ENCODE data around the gene RALGAPA2.

RALGAPA2 gene

DNA sequence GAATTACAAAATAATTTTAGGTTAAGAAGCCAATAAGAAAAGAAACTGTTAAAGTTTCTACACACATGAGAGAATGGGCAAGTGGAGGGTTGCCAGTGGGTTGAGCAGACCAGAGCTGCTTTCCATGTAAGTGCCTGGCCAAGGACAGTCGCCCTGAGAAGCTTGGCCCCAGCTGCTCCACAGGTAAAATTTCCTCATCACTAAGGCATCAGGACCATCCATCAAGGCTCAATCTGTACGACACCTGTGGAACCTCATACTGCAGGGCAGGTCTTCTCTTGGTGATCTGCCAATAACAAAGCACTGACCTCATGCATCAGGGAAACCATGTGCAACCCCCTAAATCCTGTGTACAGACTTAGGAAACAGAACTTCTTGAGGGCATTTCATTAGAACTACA, 229.1 kb downstream of the RALGAPA2 start:
- CTCF ChIA-PET: no interaction called here
- Mint-ChIP-seq H3K4me3 (no peak overlapping the region), H3K4me1 (no peaks in the 10 kb centered on the region)

DNA sequence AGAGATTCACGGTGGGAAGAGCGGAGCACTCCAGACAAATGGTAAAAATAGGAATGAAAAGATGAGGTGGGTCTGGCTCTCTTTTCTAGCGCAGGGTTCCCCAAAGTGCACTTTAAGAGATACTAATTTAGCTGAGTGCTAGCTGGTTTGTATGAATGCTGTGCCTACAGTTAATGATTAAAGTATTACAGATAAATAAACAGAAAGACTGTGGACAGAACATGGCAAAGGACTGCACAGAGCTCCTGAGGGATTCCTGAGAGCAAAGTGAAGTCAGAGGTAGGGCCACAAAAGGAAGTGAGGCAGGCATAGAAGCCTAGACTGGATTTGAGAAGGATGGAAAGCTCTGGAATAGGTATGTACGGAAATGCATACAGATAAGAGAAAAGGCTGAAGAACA, 230.0 kb downstream of the RALGAPA2 start:
- Mint-ChIP-seq H3K9me3 (no peaks in the 10 kb centered on the region), H3K27ac (no peak overlapping the region), H3K27me3 (no peaks in the 10 kb centered on the region), H3K4me1 (no peaks in the 10 kb centered on the region), H3K4me3 (no peak overlapping the region), H3K36me3 (peaks cover 9% of the 10 kb centered on the region)
- CTCF ChIA-PET: no interaction called here
- no peak for DNase-seq

More for the DNA sequence above, 229.1 kb downstream of the RALGAPA2 start:
- Mint-ChIP-seq H3K36me3 (peaks cover 13% of the 10 kb centered on the region), H3K27me3 (no peaks in the 10 kb centered on the region), H3K9me3 (no peaks in the 10 kb centered on the region), H3K27ac (no peak overlapping the region)
- DNase-seq: no peak

DNA sequence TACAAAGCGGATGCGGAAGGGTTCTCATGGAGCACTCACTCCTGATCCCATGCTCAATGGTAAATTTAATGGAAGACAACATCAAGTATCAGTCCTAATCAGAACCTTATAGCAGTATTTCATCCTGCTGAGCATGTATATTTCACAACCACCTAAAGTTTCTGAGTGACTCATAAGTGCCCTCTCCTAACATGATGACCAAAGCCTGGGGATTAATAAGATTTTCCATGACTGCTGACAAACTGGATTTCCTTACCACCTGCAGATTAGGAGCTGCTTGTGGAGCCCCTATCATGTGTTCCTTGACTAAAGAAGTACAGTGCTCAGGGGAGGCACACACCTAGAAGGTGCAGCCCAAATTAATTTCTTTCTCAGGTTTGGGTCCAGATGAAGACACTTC, 231.8 kb downstream of the RALGAPA2 start:
- H3K27ac Mint-ChIP-seq: no peak overlapping the region

DNA sequence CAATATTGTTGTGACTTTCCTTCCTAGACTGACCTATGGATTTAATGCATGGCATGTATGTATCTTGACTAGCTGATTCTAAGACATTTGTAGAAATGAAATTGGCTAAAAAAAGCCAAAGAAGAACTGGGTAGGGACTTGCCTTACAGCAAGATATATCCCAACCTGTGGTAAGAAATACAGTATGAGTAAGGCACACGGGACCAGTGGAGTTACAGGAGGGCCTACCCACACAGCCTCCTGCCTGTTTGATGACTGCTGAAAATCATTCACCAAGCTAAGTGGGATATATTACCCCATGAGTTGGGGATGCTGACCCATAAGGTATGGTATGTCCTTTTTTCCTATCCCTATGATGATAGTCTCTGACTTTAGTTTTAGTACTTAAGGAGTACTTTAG, 232.3 kb downstream of the RALGAPA2 start:
- no peaks in the 10 kb centered on the region for H3K9me3 Mint-ChIP-seq
- no peak overlapping the region for H3K27ac Mint-ChIP-seq
- H3K36me3 Mint-ChIP-seq: peaks cover 6% of the 10 kb centered on the region
- no peaks in the 10 kb centered on the region for H3K4me1 Mint-ChIP-seq
- H3K27me3 Mint-ChIP-seq: no peaks in the 10 kb centered on the region
- CTCF ChIA-PET: no interaction called here
- DNase-seq: no peak
- H3K4me3 Mint-ChIP-seq: no peak overlapping the region

More for the DNA sequence above, 231.8 kb downstream of the RALGAPA2 start:
- Mint-ChIP-seq H3K36me3 (peaks cover 6% of the 10 kb centered on the region), H3K4me3 (no peak overlapping the region), H3K4me1 (no peaks in the 10 kb centered on the region), H3K27me3 (no peaks in the 10 kb centered on the region), H3K9me3 (no peaks in the 10 kb centered on the region)
- DNase-seq: no peak
- CTCF ChIA-PET: no interaction called here

DNA sequence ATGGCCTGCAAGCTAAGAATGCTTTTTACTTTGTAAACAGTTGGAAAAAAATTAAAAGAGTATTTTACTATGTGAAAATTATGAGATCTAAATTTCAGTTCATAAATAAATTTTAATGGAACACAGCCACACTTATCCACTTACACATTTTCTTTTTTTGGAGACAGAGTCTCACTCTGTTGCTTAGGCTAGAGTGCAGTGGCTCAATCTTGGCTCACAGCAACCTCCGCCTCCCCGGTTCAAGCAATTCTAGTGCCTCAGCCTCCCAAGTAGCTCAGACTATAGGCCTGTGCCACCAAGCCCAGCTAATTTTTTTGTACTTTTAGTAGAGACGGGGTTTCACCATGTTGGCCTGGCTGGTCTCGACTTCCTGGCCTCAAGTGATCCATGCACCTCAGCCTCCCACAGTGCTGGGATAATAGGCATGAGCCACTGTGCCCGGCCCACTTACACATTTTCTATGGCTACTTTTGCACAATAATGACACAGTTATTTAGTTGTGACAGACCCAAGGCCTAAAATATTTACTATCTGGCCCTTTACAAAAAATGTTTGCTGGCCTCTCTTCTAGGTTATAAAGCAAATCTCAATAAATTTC, 234.9 kb downstream of the RALGAPA2 start:
- no peak for DNase-seq
- CTCF ChIA-PET: interaction anchor here (0.7 kb wide), 1 partner anchor 260 kb away, joined by 3 read pairs; no protein-coding TSS in a partner anchor
- H3K27me3 Mint-ChIP-seq: no peaks in the 10 kb centered on the region
- no peaks in the 10 kb centered on the region for H3K4me1 Mint-ChIP-seq
- no peak overlapping the region for H3K4me3 Mint-ChIP-seq
- no peaks in the 10 kb centered on the region for H3K9me3 Mint-ChIP-seq
- no peak overlapping the region for H3K27ac Mint-ChIP-seq
- peaks cover 9% of the 10 kb centered on the region for H3K36me3 Mint-ChIP-seq

DNA sequence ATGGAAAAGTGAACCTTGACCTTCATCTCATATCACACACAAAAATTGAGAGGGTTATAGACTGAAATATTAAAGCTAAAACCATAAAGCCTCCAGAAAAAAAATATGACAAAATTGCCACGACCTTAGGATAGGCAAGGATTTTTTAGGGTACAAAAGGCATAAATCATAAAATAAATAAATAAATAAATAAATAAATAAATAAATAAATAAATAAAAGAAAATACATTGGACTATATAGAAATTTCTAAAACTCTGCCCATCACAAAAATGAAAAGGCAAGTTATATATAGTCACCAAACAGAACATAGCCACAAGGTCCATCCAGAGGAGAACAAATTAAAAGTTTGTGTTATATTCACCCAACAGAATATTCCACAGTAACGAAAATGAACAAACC, 235.9 kb downstream of the RALGAPA2 start:
- H3K27me3 Mint-ChIP-seq: no peaks in the 10 kb centered on the region
- H3K9me3 Mint-ChIP-seq: no peaks in the 10 kb centered on the region
- no peak overlapping the region for H3K4me3 Mint-ChIP-seq
- CTCF ChIA-PET: no interaction called here
- no peak overlapping the region for H3K27ac Mint-ChIP-seq
- no peak for DNase-seq
- H3K4me1 Mint-ChIP-seq: no peaks in the 10 kb centered on the region
- peaks cover 12% of the 10 kb centered on the region for H3K36me3 Mint-ChIP-seq

DNA sequence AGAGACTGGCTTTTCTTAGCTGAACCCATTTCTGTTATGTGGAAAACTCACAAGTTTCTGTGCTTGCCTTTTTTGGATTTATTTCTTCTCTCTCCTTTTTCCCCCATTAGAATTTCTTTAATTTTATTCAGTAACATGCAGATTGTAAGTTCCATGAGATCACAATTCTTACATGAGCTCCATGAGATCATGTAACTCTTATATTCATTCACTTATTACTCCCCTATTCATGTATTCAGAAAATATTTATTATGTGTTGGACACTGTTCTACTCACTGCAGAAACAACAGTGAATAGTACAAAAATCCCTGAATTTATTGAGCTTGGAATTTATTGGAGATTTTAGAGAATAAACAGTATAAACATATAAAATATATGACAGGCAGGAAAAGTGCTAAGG, 238.8 kb downstream of the RALGAPA2 start:
- Mint-ChIP-seq H3K36me3 (peaks cover 17% of the 10 kb centered on the region), H3K27me3 (no peaks in the 10 kb centered on the region), H3K9me3 (no peaks in the 10 kb centered on the region), H3K27ac (no peak overlapping the region), H3K4me3 (no peak overlapping the region), H3K4me1 (no peaks in the 10 kb centered on the region)
- CTCF ChIA-PET: no interaction called here
- no peak for DNase-seq

DNA sequence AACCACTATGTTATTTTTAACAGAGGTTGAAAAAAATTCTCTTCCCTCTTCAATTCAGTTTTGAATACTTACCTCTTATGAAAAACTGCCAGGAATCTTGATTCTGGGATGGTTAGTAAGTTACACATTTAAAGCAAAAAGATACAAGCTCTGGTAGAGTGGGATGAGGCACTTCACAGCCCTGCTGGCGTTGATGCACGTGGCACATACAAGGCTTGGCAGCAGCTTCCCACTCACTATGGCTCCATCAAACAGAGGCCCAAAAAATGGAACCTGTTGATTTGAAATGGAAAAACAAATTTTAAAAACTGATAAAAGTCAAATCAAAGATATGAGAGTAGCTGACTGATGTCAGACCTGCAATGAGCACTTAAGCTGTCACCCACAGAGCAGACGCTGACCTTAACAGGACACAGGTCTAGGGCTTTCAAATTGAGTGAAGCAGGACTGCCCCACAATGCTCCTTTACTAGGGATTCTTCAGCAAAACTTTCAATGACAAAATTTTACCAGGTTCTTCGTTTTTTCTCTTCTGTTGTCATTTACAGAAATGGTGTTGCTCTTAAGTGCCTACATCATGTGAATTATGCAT, 239.7 kb downstream of the RALGAPA2 start:
- DNase-seq: no peak
- H3K4me3 Mint-ChIP-seq: no peak overlapping the region
- no peaks in the 10 kb centered on the region for H3K9me3 Mint-ChIP-seq
- H3K36me3 Mint-ChIP-seq: peaks cover 19% of the 10 kb centered on the region
- H3K4me1 Mint-ChIP-seq: no peaks in the 10 kb centered on the region
- H3K27ac Mint-ChIP-seq: no peak overlapping the region
- CTCF ChIA-PET: no interaction called here
- no peaks in the 10 kb centered on the region for H3K27me3 Mint-ChIP-seq

DNA sequence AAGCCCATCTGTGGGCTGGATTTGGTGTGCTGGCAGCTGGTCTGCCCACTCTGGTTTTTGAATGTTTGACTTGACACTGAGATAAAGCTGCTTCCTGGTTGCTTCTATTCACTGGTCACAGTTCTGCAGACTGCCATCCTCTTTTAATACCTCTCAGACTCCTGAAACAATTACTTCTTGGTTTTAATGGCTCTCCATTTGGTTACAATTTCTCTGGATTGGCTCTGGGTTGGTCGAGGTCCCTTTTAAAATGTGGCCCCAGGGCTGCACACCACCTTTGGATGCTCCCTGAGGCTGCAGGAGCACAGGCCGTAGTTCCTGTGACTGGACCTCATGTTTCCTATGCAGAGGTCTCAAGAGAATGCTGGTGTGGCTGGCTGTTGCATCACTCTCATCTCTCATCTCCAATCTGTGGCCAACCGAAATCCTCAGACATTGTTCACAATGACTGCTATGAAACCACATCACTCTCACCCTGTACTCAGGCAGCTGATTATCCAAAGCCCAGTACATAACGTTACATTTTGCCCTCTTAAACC, 246.0 kb downstream of the RALGAPA2 start:
- Mint-ChIP-seq H3K27me3 (no peaks in the 10 kb centered on the region), H3K4me1 (peaks cover 3% of the 10 kb centered on the region), H3K9me3 (no peaks in the 10 kb centered on the region), H3K27ac (no peak overlapping the region), H3K4me3 (no peak overlapping the region), H3K36me3 (peaks cover 6% of the 10 kb centered on the region)
- CTCF ChIA-PET: no interaction called here
- DNase-seq: no peak

DNA sequence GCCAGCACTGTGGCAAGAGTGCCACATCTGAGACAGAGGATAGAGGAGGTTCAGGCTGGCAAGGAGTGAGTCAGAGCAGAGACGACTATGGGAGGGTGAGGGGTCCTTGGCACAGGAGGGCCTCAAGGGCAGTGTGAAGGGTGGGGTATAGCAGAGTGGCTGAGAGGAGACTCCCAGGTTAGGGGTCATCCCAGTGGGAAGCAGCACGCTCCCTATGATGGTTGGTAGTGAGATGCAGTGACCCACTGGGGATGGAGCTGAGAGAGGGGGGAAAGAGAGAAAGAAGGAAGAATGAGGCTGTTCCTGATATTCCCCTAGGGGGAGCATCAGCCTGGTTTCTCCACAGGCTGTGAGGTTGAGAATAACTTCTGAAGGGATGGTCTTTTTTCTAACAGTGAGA, 247.2 kb downstream of the RALGAPA2 start:
- H3K27ac Mint-ChIP-seq: no peak overlapping the region
- CTCF ChIA-PET: interaction anchor here (0.8 kb wide), 1 partner anchor 15 kb away, joined by 3 read pairs; no protein-coding TSS in a partner anchor
- no peak overlapping the region for H3K4me3 Mint-ChIP-seq

DNA sequence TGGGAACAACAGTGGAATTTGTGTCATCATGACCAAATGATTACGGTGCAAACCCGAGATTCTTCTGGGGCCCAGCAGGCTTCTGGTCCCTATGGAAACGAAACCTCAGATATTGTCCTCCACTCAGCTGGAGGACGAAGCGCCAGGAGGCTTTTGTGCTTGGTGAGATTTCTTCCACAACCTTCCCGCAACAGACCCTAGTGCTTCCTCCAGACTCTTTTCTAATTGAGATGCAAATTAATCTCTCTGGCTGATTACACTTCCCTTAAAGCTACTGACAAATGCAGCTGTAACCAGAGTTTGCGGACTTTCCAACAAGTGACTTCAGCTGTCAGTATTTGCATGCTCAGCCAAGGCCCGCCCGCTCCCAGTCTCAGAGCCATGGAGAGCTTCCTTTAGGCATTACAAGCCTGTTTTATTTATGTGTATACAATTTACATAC, 248.5 kb downstream of the RALGAPA2 start:
- Mint-ChIP-seq H3K27ac (no peak overlapping the region), H3K9me3 (no peaks in the 10 kb centered on the region), H3K4me1 (peaks cover 3% of the 10 kb centered on the region), H3K4me3 (no peak overlapping the region), H3K36me3 (peaks cover 2% of the 10 kb centered on the region), H3K27me3 (no peaks in the 10 kb centered on the region)
- CTCF ChIA-PET: no interaction called here
- no peak for DNase-seq

More for the DNA sequence above, 247.2 kb downstream of the RALGAPA2 start:
- peaks cover 4% of the 10 kb centered on the region for H3K36me3 Mint-ChIP-seq
- no peaks in the 10 kb centered on the region for H3K27me3 Mint-ChIP-seq
- peaks cover 3% of the 10 kb centered on the region for H3K4me1 Mint-ChIP-seq
- H3K9me3 Mint-ChIP-seq: no peaks in the 10 kb centered on the region
- no peak for DNase-seq

DNA sequence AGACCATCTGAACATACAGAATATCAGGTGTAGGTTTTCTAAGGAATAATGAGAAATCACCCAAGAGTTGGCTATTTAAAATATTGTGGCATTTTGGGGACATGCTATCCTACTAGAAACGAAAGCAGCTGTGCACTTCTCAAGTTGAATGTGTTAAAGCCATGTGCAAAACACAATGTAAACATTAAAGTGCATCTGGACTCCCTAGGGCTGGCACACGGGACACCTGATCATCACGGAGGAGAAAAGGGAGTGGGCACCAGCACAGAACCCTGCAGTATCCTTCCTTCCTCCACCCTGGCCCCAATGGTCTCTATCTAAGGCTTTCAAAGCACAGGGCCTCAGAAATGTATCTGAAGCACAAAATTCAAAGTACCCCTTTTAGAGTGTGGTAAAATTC, 250.3 kb downstream of the RALGAPA2 start:
- H3K4me1 Mint-ChIP-seq: peaks cover 3% of the 10 kb centered on the region
- H3K4me3 Mint-ChIP-seq: no peak overlapping the region
- no peak overlapping the region for H3K27ac Mint-ChIP-seq
- H3K36me3 Mint-ChIP-seq: no peaks in the 10 kb centered on the region
- H3K27me3 Mint-ChIP-seq: no peaks in the 10 kb centered on the region
- no peak for DNase-seq
- CTCF ChIA-PET: interaction anchor here (1.1 kb wide), 1 partner anchor 37 kb away, joined by 3 read pairs; no protein-coding TSS in a partner anchor
- H3K9me3 Mint-ChIP-seq: no peaks in the 10 kb centered on the region

DNA sequence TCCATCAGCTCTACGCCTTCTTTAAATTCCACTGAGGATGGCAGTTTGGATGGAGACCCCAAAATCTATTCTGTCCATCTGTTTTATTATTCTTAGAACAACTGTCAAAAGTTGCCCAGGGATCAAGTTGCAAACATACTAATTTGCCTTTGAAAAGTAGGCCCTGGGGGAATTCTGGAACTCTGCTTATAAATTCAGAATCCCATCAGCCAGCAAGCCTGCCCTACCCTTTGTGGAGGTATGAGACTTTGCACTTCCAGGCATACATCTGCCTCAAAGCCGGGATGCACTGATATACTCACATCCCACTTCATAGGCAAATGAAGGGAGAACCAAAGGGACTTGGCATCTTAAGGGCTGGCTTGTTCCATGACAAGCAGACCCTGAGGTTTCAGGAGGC, 250.9 kb downstream of the RALGAPA2 start:
- no peaks in the 10 kb centered on the region for H3K36me3 Mint-ChIP-seq

DNA sequence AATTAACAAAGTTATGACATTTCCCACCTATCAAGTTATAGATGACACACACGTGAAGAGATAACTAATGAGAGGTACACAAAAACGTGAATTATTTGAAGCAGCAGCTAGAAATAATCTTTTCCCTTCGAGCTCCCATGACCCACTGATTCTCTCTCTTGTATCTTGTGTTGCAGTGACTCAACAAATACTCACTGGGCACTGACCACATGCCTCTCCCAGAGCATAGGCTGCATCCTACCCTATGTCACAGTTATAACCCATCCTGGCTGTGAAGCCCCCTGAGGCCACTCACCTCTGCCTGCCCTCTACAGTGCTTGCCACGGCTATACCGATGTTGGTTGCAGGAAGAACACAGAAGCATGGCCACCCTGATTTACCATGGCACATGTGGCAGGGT, 252.7 kb downstream of the RALGAPA2 start:
- H3K27ac Mint-ChIP-seq: no peak overlapping the region
- H3K36me3 Mint-ChIP-seq: no peaks in the 10 kb centered on the region
- DNase-seq: no peak
- H3K9me3 Mint-ChIP-seq: no peaks in the 10 kb centered on the region
- CTCF ChIA-PET: no interaction called here
- no peak overlapping the region for H3K4me3 Mint-ChIP-seq
- H3K4me1 Mint-ChIP-seq: peaks cover 5% of the 10 kb centered on the region
- no peaks in the 10 kb centered on the region for H3K27me3 Mint-ChIP-seq

More for the DNA sequence above, 250.9 kb downstream of the RALGAPA2 start:
- Mint-ChIP-seq H3K27ac (no peak overlapping the region), H3K4me1 (peaks cover 3% of the 10 kb centered on the region), H3K27me3 (no peaks in the 10 kb centered on the region), H3K9me3 (no peaks in the 10 kb centered on the region), H3K4me3 (no peak overlapping the region)
- no peak for DNase-seq
- CTCF ChIA-PET: interaction anchor here (1.1 kb wide), 1 partner anchor 38 kb away, joined by 3 read pairs; no protein-coding TSS in a partner anchor
